GM19193 (cell line): ENCODE results near the gene ZACN.

ENCODE experiments used
- POLR2A ChIP-seq: IDR thresholded peaks from 4 replicates; pipeline ENCODE4 v1.6.1; 2011; ENCODE audit not compliant: insufficient read depth, insufficient read length; ENCODE audit errors: extremely low read depth

The ZACN gene

GRCh38 chr17:76087531-76087930 is 8.5 kb downstream of the ZACN start:
- TF ChIP-seq POLR2A: no peak

DNA sequence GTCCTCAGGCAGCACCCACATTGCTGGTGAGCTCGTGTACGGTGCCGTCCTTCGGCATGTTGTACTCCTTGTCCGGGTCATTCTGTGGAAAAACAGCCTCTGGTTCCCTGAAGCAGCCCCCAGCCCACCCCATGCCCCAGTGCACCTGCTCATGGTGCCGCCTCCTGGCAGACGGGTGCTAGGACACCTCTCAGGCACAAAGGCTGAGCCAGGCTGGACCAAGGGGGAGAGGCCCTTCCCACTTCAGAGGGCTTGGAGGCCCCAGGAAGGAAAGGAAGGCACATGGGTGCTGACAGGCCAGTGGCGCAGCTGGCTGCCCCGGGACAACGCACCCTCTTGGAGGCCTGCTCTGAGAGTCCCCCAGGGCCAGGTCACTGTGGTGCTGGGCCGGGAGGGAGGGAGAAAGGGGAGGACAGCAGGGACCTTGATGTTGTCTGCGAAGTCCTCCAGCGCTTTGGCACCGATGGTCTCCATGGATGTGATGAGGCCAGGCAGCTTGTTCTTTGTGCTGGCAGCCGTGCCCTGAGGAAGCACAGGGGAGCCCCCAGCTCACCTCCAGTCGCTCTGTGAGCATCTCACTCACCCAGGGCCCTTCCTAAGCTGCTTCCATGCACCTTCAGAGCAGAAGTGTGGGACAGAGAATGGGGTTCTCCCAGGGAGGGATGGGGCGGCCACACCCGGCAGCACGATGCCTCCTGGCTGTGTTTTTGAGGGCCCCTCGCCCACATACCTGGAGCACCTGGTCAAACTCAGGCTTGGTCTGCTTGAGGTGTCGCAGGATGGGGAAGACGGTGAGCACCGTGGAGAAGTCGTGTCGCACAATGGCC is 9.3 kb downstream of the ZACN start:
- no peak for TF ChIP-seq POLR2A

DNA sequence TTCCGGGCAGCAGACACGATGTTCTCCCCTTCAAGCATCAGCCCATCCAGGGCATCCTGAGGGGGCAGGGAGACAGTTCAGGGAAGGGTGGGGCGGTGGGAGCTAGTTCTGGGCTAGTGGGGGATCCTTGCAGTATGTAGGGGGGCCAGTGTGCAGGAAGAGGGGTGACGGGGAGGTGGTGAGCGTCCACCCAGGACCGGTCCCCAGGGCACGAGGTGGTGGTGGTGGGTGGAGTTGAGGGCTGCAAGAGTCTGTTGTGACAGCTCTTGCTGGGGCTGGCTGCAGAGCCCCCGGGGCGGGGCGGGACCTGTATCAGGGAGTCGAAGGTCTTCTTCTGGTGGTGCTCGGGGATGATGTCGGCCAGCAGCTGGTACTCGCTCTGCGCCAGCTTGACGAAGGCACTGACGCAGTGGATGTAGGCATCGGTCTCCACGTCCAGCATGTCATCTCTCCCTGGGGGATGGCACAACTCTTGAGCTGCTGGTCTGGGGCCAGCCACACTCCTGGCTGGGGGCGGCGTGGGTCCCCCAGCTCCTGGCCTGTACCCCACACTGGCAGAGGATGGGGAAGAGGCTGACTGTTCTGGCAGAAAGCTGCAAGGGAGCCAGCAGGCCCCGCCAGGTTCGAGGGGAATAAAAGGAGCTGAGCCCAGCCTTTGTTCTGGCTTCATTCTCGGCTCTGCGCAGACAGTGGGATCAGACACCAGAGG is 10.0 kb downstream of the ZACN start:
- no peak for TF ChIP-seq POLR2A

DNA sequence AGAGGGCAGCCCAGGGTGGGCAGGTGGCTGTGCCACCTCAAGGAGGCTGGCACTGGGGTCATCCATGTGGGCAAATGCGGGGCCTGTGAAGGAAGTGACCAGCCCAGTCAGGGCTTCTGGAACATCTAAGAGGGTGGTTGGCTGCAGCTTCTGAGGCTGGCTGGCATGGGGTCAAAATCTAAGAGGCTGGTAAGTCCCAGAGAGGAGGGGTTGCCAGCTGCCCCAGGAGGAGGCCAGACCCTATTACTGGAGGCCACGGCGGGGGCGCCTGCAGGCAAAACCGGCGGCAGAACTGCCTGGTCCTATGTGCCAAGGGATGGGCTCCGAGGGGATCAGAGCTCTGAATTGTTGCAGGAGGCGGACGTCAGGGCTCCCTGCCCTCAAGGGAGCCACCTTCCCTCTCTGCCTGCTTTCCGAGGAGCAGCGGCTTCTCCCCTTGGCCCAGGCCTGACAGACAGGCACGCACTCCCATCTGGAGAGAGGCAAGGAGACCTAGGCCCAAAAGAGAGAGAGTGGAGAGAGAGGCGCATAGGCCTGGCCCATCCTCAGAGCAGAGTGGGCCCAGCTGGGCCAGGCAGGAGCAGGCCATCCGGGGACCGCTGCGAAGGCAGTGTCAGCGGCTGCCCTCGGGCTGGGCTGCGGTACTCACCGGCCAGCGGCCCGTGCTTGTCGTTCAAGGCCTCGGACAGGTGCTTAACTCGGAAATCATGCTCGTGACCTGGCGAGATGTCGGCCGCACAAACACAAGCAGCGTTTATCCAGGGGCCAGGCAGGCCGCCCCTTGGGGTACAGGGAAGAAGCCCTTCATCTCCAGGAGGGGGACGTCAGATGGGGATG is 10.9 kb downstream of the ZACN start:
- TF ChIP-seq POLR2A: no peak

DNA sequence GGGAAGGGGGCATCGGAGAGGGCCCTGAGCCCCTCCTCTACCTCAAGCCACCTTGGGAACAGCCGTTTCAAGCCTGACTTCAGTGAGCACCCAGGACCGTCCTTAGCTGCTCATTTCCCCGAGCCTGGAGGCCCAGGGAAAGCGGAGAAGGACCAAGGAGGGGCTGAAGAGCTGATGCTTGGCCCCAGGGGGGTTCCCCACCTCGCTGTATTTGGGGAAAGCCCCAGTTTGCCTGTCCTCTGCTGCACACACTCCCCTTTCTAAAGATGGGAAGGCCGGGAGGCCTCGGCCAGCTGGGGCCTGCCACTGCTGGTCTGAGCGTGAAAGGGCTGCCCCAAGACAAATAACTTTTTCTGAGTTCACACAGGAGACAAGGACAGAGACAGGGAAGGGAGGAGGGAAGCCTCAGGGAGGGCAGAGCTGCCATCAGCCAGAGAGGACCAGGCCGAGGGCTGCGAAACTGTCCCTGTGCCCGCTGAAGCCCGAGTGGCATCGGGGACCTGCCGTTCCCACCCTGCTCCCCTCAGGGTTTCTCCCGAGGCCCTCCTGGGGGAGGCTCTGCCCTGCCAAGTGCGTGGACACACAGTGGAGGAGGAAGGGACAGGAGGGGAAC is 11.6 kb downstream of the ZACN start:
- TF ChIP-seq POLR2A: no peak

GRCh38 chr17:76091526-76092286 is 12.7 kb downstream of the ZACN start:
- no peak for TF ChIP-seq POLR2A

DNA sequence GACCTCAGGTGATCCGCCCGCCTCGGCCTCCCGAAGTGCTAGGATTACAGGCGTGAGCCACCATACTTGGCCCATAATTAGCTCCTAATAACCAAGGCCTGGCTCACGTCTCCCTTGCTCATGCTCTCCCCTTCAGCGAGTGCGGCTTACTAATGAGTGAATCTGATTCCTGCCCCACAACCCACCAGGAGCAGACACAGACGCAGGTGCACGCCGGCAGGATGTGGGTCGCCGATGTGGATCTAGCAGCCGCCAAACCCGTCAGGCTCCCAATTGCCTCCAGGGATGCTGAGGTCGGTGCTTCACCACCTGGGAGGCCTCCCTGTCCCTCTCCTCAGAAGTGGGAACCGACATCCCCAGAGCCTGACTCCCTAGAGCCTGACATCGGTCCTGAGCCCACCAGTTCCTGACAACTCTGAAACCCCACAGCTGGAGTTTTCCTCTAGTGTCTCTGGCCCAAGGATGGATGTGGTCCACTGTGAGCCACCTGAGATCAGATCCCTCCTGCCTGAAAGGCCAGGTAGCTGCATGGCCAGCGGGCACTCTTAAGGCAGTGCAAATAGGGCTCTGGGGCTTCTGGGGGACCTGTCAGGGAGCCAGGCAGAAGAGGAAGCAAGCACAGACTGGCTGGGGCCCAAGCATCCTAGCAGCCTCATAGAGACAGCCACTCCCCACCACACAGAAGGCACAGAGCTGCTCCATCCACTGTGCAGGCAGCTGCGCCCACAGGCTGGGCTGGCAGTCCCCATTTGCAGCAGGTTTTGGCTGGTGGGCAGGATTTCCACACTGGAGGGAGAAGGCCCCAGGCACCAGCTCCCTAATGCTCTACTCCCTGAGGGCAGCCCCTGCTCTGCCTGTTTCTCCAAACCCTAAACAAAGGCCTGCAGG is 13.8 kb downstream of the ZACN start:
- TF ChIP-seq POLR2A: no peak

GRCh38 chr17:76094046-76094445 is 15.1 kb downstream of the ZACN start:
- no peak for TF ChIP-seq POLR2A

DNA sequence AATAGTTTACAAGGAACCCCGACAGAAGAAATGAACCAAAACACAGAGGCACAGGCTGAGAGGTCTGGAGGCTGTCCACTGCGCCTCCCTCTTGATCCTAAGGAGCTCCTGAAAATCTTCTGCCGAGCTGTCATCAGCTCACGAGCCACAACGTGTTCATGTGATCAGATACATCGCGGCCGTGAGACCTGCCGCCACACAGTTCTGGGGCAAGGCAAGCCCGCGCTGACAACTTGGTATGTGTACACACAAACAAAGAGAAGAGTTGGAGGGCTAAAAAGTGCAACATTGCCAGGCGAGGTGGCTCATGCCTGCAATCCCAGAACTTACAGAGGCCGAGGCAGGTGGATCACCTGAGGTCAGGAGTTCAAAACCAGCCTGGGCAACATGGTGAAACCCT is 17.0 kb downstream of the ZACN start:
- TF ChIP-seq POLR2A: no peak

DNA sequence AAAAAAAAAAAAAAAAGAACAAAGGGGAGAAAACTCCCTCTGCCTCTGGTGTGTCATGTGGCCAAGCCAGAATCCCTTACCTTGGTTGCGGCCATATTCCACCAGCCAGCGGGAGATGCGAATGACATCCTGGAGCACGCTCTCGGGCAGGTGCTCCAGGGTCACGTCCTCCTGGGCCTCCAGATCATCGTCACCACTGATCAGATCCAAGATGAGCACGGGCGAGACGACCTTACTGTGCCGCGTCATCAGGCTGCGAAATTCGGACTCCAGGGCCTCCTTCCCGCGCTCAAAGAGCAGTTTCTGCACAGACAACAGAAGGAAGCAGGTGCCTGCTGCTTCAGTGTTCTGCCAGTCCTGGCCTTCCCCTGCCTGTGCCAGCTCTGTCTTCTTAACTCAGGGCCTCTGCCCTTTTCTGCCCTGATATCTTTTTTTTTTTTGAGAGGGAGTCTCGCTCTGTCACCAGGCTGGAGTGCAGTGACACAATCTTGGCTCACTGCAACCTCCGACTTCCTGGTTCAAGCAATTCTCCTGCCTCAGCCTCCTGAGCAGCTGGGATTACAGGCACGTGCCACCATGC is 18.8 kb downstream of the ZACN start:
- no peak for TF ChIP-seq POLR2A

- TF ChIP-seq POLR2A: no peak
Measured at GRCh38 chr17:76102944-76103273, 23.9 kb downstream of the ZACN start.

GRCh38 chr17:76103274-76104139 is 24.5 kb downstream of the ZACN start, which contains the start of gene EXOC7:
TSS of gene EXOC7 (minus strand) at chr17:76103787. CDS start at chr17:76103692, 95 bp downstream.
- peak; percentile 83 for TF ChIP-seq POLR2A
